NCI-H1417 treated with DMSO at 0.1 percent for 48 hours (cell line): Measurements from ENCODE around the gene PXT1.
A peak's percentile ranks its signal among the peaks of the same experiment; 100 is the strongest.
"Not testable (repeated sequence)": the region's sequence is repeated elsewhere in the genome, so short reads cannot be mapped to it uniquely, and the experiment has no call there.

Source experiments
- DNase-seq: peaks from one replicate; lab custom pipeline; 2025; lab: John Stamatoyannopoulos, UW

PXT1 gene

GRCh38 chr6:36368921-36369865, 73.5 kb downstream of the PXT1 start:
- DNase-seq: peak; percentile 55

- no peak for DNase-seq
Measured at GRCh38 chr6:36368421-36368820, 74.2 kb downstream of the PXT1 start.

GRCh38 chr6:36367743-36368142, 74.9 kb downstream of the PXT1 start:
- DNase-seq: no peak

GRCh38 chr6:36364669-36365479, 77.8 kb downstream of the PXT1 start:
- no peak for DNase-seq

- not testable (repeated sequence) for DNase-seq
Measured at GRCh38 chr6:36364061-36364635, 78.5 kb downstream of the PXT1 start.

DNA sequence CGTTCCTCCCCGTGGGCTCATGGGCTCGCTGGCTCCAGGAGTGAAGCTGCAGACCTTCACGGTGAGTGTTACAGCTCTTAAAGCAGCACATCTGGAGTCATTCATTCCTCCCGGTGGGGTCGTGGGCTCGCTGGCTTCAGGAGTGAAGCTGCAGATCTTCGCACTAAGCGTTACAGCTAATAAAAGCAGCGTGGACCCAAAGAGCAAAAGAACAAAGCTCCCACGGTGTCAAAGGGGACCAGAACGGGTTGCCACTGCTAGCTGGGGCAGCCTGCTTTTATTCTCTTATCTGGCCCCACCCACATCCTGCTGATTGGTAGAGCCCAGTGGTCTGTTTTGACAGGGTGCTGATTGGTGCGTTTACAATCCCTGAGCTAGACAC, 79.3 kb downstream of the PXT1 start:
- not testable (repeated sequence) for DNase-seq

DNA sequence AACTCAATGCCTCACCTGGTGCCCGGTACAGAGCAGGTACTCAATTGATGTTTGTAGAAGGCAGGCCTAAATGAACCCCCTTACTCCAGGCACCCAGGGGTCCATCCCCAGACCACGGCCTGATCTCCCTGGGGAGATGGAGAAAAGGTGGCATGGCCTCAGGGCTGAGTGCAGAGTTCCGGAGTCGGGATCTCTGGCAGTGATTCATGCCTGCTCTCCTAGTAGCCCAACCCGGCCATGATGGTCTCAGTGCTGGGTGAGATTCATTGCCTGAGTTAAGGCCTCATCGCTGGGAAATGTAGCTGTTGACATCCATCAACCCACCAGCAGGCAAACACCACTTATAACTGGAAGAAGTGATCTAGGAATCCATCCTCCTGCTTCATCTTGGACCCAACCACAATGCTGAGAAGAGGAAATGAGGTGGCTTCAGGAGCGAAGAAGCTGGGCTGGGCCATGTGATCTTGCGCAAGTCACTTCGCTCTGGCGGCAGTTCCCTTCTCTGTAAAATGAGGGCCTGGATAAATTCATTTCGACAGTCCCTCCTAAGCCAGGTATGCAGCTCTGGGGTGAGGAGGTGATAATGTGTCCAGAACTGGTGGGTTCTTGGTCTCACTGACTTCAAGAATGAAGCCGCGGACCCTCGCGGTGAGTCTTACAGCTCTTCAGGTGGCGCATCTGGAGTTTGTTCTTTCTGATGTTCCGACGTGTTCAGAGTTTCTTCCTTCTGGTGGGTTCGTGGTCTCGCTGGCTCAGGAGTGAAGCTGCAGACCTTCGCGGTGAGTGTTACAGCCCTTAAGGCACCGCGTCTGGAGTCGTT, 79.9 kb downstream of the PXT1 start:
- DNase-seq: no peak

DNA sequence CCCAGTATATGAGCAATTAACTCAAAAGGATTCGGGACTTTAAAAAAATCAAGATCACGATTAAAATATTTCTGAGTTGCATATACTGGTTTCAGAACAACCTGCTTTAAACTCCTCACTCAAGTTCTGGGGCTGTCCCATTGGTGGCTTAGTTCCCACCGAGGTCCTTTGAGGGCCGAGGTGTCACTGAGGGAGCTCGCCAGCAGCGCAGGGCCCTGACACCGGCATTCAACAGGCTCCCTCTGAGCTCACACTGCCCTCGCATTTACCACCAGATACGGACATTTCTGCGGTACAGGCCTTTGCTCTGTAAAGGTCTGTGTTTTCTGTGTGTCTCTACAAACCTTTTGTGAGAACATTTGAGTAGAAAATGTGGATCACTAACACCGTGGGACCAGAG, 81.6 kb downstream of the PXT1 start:
- DNase-seq: no peak

DNA sequence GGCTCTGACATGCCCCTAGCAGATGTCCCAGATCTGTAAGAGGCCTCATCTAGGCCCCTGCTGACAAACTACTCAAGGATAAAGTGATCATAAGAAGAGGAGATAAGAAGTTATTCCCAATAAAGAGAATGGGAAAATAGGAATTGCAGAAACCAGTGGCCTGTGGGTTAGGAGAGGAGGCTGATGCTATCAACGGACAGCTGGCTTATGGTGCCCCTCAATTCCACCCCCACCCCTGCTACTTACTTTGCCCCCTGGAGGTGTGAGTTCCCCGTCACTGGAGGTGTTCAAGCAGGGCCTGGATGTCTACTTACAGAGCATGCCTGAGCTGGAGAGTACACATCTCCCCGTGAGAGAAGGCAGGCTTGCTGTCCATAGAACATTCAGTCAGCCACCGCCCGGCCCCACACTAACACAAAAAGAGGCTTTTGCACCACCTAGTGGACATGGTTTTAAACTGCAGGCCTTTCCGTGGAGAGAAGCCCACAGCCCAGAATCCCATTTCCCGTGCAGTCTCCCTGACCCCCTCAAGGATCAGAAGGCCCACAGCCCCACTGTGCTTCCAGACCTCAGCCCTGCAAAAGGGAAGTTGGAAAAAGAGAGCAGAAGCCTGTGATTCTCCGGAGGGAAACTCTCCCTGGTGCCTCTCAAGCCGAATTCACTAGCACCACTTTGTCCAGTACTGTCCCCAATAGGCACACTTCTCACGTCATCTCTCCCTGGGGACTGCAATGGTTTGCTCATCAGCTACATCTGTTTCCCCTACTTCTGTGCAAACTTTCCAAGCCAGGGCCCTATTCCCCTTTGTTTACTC, 82.2 kb downstream of the PXT1 start:
- peak; percentile 26 for DNase-seq

DNA sequence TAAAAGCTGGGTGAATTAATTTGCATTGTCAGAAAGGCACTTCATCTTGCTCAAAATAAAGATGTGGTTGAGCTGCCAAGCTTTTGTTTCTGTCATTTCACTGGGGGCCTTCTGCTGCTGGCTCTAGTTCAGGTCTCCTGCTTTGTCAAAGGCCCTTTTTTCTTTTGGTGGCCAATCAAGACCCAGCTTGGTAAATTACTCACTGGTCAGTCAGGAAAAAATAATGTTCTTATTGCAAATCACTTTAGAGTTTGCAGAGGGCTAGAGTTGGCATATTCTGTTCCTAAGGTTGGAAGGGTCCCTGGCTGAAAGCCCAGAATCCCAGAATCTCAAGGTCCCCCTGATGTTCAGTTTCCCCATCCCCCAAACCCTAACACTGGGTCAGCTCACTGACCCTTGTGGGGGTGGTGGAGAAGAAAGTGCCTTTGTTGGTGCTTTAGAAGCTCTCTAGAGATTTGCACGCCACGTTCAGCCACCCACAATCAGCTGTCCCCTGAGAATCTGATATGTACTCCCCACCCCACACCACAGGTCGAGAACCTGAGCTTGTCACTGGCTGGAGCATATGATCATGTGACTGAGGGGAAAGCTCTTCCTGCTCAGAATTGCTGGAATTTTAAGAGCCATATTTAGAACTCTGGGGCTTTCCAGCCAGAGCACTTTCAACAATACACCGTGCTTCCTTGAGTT, 84.3 kb downstream of the PXT1 start:
- no peak for DNase-seq

GRCh38 chr6:36357872-36358225, 84.8 kb downstream of the PXT1 start:
- DNase-seq: no peak

DNA sequence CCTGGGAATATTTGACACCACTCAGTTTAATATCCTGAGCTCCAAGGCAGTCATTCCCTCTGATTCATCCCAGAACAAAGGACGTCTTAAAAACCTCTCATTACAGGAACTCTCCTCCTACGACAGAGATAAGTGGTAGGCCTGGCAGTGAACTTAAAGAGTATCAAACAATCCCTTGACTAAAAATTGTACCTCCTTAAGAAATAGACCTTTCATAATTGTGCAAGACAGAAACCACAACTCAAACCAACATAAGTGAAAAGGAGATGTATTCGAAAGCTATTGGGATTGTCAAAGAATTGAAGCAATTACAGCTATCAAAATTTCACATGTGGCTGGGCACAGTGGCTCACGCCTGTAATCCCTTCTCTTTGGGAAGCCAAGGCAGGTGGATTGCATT, 86.8 kb downstream of the PXT1 start:
- DNase-seq: no peak

- DNase-seq: no peak
Measured at GRCh38 chr6:36353411-36353915, 89.2 kb downstream of the PXT1 start.

- DNase-seq: no peak
Measured at GRCh38 chr6:36352477-36353157, 90.0 kb downstream of the PXT1 start.

- DNase-seq: no peak
Measured at GRCh38 chr6:36350681-36351571, 91.7 kb downstream of the PXT1 start.

- DNase-seq: no peak
Measured at GRCh38 chr6:36350082-36350481, 92.6 kb downstream of the PXT1 start.

DNA sequence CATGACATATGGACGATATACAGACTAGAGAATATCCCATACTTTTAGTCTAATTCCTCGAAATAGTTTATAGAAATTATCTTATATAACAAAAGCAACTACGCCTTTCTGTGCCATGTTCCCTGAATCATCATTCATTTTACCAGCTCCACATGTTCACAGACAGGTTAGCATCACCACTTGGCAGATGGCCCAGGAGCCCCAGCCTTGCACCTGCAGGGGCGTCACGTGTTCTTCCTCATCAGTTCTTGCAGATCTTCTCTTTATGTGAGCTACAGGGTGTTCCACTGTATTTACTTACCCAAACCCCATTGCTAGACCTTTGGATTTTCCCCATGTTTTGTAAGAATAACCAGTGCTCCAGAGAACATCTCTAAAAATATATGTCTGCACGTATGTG, 93.4 kb downstream of the PXT1 start:
- peak; percentile 17 for DNase-seq

GRCh38 chr6:36347621-36348020, 95.0 kb downstream of the PXT1 start:
- no peak for DNase-seq
